Smooth muscle cell (in vitro differentiated cells): Measurements from ENCODE around the gene ZNF331. TPM values are rescaled to one million over a fixed set of nuclear protein-coding genes. Genes with fewer than 3 reads are reported as not detected.

Experiments
- DNase-seq: peaks from one replicate; lab custom pipeline; 2025; ENCODE audit not compliant: unreplicated experiment; lab: John Stamatoyannopoulos, UW
- H2AFZ ChIP-seq: fragments of 200-600 bp; sonication (generic); 2 replicates; pipeline ENCODE4 v1.6.0; 2016; ENCODE audit warnings: antibody characterized with exemption, low read depth, mild to moderate bottlenecking
- H3F3A ChIP-seq: fragments of 200-600 bp; sonication (generic); 2 replicates; pipeline ENCODE4 v1.6.0; 2017; ENCODE audit warnings: antibody characterized with exemption, low read depth
- H3K27ac ChIP-seq: fragments of 200-600 bp; sonication (generic); 2 replicates; pipeline ENCODE4 v1.5.1; 2016; ENCODE audit warnings: low read depth, mild to moderate bottlenecking
- H3K27me3 ChIP-seq: fragments of 200-600 bp; sonication (generic); 2 replicates; pipeline ENCODE4 v1.6.1; 2016; ENCODE audit warnings: low read depth, mild to moderate bottlenecking
- H3K36me3 ChIP-seq: fragments of 200-600 bp; sonication (generic); 2 replicates; pipeline ENCODE4 v1.5.1; 2016; ENCODE audit warnings: low read depth
- H3K4me1 ChIP-seq: fragments of 200-600 bp; sonication (generic); 2 replicates; pipeline ENCODE4 v1.5.1; 2016; ENCODE audit warnings: low read depth
- H3K4me2 ChIP-seq: fragments of 200-600 bp; sonication (generic); 2 replicates; pipeline ENCODE4 v1.6.0; 2016; ENCODE audit warnings: mild to moderate bottlenecking
- H3K4me3 ChIP-seq: fragments of 200-600 bp; sonication (generic); 2 replicates; pipeline ENCODE4 v1.5.1; 2016; ENCODE audit warnings: mild to moderate bottlenecking
- H3K79me2 ChIP-seq: fragments of 200-600 bp; sonication (generic); 2 replicates; pipeline ENCODE4 v1.6.0; 2016; ENCODE audit warnings: low read depth, mild to moderate bottlenecking
- H3K9ac ChIP-seq: fragments of 200-600 bp; sonication (generic); 2 replicates; pipeline ENCODE4 v1.6.0; 2016; ENCODE audit warnings: low read depth
- H3K9me3 ChIP-seq: fragments of 200-600 bp; sonication (generic); replicated peaks from 2 replicates; pipeline ENCODE4 v1.5.1; 2016; ENCODE audit warnings: low read depth
- H4K20me1 ChIP-seq: fragments of 200-600 bp; sonication (generic); 2 replicates; pipeline ENCODE4 v1.6.0; 2016; ENCODE audit warnings: low read depth
- WGBS: methylation state at CpG from one replicate; pipeline ENCODE4 v1.1.7; 2016; ENCODE audit warnings: low lambda C conversion rate; 5-methylcytosine and 5-hydroxymethylcytosine counted together
- polyA plus RNA-seq: library from polyadenylated mRNA; unstranded; fragments of >200 nt; fragmentation: Nextera tagmentation; extraction: Ambion mirVana; gene quantifications from 2 replicates; pipeline ENCODE4 v1.2.1, GENCODE V29; 2016
- total RNA-seq: library from RNA; depleted of rRNA; stranded (reverse); fragments of >200 nt; gene quantifications from 2 replicates; pipeline ENCODE4 v1.2.3, GENCODE V29; 2014
- TF ChIP-seq, protein P1 (sequence below): fragments of 200-600 bp; sonication (generic); IDR thresholded peaks from 2 replicates; pipeline ENCODE4 v1.5.1; 2017; ENCODE audit warnings: borderline replicate concordance, mild to moderate bottlenecking, antibody characterized with exemption; ENCODE audit not compliant: insufficient read depth, poor library complexity, severe bottlenecking

Gene ZNF331
- total and polyA plus RNA-seq, 2 experiments from 2014 or later: 9.7 to 12.1 TPM

DNA sequence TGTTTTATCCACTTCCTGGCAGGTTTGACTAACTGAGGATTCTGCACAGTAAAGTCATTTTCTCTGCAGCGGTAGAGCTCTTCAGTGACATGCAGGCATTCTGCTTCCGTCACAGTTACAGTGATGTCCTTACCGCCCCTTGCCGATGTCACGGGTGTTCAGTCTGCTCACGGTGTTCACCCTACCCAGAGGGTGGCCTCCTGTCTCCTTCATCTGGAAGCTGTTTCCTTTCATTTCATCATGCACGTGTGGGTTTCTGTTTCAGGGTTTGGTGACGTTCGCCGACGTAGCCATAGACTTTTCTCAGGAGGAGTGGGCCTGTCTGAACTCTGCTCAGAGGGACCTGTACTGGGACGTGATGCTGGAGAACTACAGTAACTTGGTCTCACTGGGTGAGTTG lies 33.4 kb downstream of the ZNF331 start:
- H3K4me3 ChIP-seq: no peak overlapping the region
- H3K27ac ChIP-seq: no peak overlapping the region
- no peak overlapping the region for H3K9ac ChIP-seq
- no peaks in the 10 kb centered on the region for H4K20me1 ChIP-seq
- H3K4me2 ChIP-seq: no peak overlapping the region
- no peaks in the 10 kb centered on the region for H3K79me2 ChIP-seq
- no peaks in the 10 kb centered on the region for H3K4me1 ChIP-seq
- TF ChIP-seq, protein P1, sequence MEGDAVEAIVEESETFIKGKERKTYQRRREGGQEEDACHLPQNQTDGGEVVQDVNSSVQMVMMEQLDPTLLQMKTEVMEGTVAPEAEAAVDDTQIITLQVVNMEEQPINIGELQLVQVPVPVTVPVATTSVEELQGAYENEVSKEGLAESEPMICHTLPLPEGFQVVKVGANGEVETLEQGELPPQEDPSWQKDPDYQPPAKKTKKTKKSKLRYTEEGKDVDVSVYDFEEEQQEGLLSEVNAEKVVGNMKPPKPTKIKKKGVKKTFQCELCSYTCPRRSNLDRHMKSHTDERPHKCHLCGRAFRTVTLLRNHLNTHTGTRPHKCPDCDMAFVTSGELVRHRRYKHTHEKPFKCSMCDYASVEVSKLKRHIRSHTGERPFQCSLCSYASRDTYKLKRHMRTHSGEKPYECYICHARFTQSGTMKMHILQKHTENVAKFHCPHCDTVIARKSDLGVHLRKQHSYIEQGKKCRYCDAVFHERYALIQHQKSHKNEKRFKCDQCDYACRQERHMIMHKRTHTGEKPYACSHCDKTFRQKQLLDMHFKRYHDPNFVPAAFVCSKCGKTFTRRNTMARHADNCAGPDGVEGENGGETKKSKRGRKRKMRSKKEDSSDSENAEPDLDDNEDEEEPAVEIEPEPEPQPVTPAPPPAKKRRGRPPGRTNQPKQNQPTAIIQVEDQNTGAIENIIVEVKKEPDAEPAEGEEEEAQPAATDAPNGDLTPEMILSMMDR: no peak
- no peak overlapping the region for H2AFZ ChIP-seq
- peaks cover 6% of the 10 kb centered on the region for H3K36me3 ChIP-seq
- H3K27me3 ChIP-seq: no peaks in the 10 kb centered on the region
- peaks cover 5% of the 10 kb centered on the region for H3K9me3 ChIP-seq
- H3F3A ChIP-seq: no peaks in the 10 kb centered on the region
- no peak for DNase-seq
- 92% methylated on average over 12 of the region's 12 CpGs for WGBS

DNA sequence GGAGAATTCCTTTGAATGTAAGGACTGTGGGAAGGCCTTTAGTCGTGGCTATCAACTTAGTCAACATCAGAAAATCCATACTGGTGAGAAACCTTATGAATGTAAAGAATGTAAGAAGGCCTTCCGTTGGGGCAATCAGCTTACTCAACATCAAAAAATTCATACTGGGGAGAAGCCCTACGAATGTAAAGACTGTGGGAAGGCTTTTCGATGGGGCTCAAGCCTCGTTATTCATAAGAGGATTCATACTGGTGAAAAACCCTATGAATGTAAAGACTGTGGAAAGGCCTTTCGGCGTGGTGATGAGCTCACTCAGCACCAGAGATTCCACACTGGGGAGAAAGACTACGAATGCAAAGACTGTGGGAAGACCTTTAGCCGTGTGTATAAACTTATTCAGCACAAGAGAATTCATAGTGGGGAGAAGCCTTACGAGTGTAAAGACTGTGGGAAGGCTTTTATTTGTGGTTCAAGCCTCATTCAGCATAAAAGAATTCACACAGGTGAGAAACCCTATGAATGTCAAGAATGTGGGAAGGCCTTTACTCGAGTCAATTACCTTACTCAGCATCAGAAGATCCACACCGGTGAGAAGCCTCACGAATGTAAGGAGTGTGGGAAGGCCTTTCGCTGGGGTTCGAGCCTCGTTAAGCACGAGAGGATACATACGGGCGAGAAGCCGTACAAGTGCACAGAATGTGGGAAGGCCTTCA lies 39.2 kb downstream of the ZNF331 start:
- Histone ChIP-seq H3F3A (no peaks in the 10 kb centered on the region), H4K20me1 (no peaks in the 10 kb centered on the region), H3K27me3 (no peaks in the 10 kb centered on the region), H3K4me1 (no peaks in the 10 kb centered on the region), H3K79me2 (no peaks in the 10 kb centered on the region), H3K36me3 (peaks cover 33% of the 10 kb centered on the region), H3K4me2 (no peak overlapping the region), H3K4me3 (no peak overlapping the region), H2AFZ (no peak overlapping the region), H3K9me3 (peaks cover 36% of the 10 kb centered on the region), H3K27ac (no peak overlapping the region), H3K9ac (no peak overlapping the region)
- DNase-seq: no peak
- TF ChIP-seq, protein P1: no peak
- 93% methylated on average over 20 of the region's 20 CpGs for WGBS

DNA sequence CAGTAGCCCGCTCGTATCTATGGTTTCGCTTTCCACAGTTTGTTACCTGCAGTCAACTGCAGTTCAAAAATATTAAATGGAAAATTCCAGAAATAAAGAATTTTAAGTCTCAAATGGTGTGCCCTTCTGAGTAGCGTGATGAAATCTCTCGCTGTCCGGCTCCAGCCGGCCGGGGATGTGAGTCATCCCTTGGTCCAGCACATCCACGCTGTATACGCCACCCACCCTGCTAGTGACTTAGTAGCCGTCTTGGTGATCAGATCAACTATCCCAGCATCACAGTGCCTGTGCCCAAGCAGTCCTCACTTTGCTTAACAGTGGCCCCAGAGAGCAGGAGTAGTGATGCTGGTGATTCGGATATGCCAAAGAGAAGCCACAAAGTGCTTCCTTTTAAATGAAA lies 40.0 kb downstream of the ZNF331 start:
- Histone ChIP-seq H3K79me2 (no peaks in the 10 kb centered on the region), H3F3A (no peaks in the 10 kb centered on the region), H3K4me1 (no peaks in the 10 kb centered on the region), H3K4me2 (no peak overlapping the region), H2AFZ (no peak overlapping the region), H3K27ac (no peak overlapping the region), H3K36me3 (peaks cover 33% of the 10 kb centered on the region), H3K27me3 (no peaks in the 10 kb centered on the region), H3K9ac (no peak overlapping the region), H4K20me1 (no peaks in the 10 kb centered on the region), H3K9me3 (peaks cover 36% of the 10 kb centered on the region), H3K4me3 (no peak overlapping the region)
- TF ChIP-seq, protein P1: no peak
- no peak for DNase-seq
- WGBS: 95% methylated on average over 12 of the region's 12 CpGs

DNA sequence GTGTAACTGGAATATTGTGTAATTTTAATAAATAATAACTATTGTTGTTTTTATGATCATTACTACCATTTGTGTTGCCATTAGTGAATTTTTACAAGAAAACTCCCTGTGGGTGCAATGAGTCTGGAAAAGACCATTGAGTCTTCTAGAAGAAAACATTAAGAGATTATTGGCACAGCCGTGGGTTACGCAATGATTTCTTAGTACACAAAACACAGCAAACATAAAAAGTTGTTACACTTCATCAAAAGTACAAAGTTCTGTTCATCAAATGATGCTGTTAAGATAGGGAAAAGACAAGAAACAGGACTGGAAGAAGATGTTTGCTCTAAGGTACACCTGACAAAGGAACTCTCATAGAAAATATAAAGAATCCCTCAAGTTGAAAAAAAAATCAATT lies 41.6 kb downstream of the ZNF331 start:
- WGBS: 86% methylated on average over 2 of the region's 2 CpGs
- Histone ChIP-seq H3K4me2 (no peak overlapping the region), H3K9me3 (peaks cover 36% of the 10 kb centered on the region)

More for the DNA sequence above, 41.6 kb downstream of the ZNF331 start:
- H2AFZ ChIP-seq: no peak overlapping the region
- DNase-seq: no peak
- H3K9ac ChIP-seq: no peak overlapping the region
- no peak overlapping the region for H3K4me3 ChIP-seq
- TF ChIP-seq, protein P1: no peak
- no peaks in the 10 kb centered on the region for H3F3A ChIP-seq
- H3K36me3 ChIP-seq: peaks cover 33% of the 10 kb centered on the region
- H3K27ac ChIP-seq: no peak overlapping the region
- H3K27me3 ChIP-seq: no peaks in the 10 kb centered on the region
- no peaks in the 10 kb centered on the region for H4K20me1 ChIP-seq
- no peaks in the 10 kb centered on the region for H3K79me2 ChIP-seq
- no peaks in the 10 kb centered on the region for H3K4me1 ChIP-seq
